HG03280 (cell line): ENCODE results near the gene PTPRJ.

Source experiments
- ATAC-seq: cut with Tn5 transposase; IDR thresholded peaks from one replicate; pipeline ENCODE4 v1.9.1; 2021; ENCODE audit warnings: mild to moderate bottlenecking, moderate library complexity; ENCODE audit not compliant: unreplicated experiment

Gene PTPRJ

GRCh38 chr11:47992959-47993820, 12.8 kb downstream of the PTPRJ start:
- ATAC-seq = no peak

- ATAC-seq = no peak
These were observed 14.1 kb downstream of the PTPRJ start for GRCh38 chr11:47994417-47994816.

GRCh38 chr11:47995360-47995769, 15.0 kb downstream of the PTPRJ start:
- no peak for ATAC-seq

DNA sequence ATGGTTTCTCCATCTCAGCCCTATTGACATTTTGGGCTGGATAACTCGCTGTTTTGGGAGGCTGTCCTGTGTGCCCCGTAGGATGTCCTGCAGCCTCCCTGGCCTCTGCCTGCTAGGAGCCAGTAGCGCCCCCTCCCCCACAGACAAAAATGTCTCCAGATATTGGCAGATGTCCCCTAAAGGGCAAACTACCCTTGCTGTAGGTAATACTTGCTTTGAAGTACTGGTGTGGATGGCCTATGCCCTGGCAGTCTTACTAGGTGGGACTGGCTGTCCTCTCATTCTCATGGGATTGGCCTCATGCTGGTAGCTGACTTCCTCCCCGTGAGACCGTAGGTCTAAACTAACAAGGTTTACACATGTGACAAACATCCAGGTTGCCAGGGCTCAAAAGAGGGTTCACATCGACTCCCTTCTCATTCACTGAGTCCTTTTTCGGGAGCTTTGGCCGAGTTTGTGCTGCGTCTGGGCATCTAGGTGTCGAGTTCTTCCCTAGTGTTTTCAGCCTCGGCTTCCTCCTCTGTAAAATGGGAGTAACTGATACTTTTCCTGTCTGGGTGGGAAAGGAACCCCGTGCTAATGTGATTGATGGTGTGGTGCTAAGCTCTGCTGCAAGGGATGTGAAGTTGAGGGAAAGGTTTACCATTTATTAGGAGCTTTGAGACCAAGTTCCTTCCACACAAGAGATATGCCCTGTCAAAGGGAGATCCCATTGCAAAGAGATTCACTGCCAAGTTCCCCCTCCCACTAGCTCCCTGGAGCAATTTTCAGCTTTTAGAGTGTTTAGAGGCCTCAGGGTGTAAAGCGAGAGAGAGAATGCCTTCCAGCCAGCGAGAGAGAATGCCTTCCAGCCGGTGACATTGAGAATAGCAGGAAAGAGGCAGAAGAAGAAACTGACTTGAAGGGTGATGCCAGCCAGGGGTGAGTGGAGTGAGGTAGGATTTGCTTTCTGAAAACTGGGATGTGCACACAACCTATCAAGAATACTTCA, 17.0 kb downstream of the PTPRJ start:
- ATAC-seq = no peak

- ATAC-seq = no peak
These were observed 18.0 kb downstream of the PTPRJ start for GRCh38 chr11:47998345-47998732.

- no peak for ATAC-seq
These were observed 18.5 kb downstream of the PTPRJ start for GRCh38 chr11:47998733-47999359.

DNA sequence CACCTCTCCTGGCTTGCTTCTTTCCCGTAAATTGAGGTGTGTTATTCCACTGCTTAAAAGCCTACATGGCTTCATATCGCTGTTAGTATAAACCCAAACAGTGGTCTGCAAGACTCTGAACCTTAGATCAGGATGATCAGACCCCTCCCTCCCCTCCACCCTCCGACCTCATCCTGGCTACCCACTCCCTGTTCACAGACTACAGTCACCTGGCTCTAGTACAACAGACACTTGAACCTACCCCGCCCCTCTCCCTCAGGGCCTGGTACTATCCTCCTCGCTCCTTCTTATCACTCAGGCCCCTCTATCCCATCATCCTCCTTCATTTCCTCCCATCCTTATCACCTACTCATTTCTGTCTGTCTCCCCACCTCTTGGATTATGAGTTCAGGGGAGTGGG, 20.1 kb downstream of the PTPRJ start:
- no peak for ATAC-seq

GRCh38 chr11:48001438-48002021, 21.2 kb downstream of the PTPRJ start:
- peak; percentile 65 for ATAC-seq

DNA sequence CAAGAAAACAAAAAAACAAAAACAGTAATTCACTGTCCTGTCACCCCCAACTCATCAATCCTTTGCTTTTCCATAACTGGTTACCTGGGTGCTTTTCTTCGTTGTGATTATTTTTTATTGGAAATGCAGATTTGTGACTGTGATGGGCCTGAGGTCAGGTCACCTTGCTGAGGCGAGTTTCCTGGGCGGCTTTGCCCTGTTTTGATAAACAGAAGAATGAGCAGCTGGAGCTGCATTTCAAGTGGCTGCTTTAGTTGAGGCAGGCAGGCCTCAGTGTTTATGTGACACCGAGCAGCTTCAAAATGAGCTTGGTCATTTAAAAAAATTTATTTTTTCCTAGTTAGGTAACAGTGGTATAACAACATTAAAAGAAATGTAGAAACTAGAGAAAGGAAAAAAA, 22.2 kb downstream of the PTPRJ start:
- ATAC-seq = no peak

DNA sequence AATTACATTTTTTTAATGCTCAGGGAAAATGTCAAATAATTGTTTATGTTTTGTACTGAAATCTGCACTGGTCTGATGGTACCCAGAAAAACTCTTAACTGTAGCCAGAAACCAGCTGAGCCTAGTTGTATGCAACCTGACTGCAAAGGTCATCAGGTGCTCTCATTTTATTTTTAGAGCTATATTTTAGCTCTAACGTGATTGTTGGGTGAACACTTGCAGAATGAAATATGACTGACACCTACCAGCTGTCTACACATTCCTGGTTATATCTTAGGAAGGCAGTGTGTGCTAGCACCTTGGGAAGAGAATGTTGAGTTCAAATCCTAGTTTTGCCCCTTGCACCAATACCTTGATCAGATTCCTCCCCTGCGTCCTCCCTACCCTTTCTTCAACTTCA, 23.6 kb downstream of the PTPRJ start:
- no peak for ATAC-seq

- no peak for ATAC-seq
These were observed 24.1 kb downstream of the PTPRJ start for GRCh38 chr11:48004456-48004855.

DNA sequence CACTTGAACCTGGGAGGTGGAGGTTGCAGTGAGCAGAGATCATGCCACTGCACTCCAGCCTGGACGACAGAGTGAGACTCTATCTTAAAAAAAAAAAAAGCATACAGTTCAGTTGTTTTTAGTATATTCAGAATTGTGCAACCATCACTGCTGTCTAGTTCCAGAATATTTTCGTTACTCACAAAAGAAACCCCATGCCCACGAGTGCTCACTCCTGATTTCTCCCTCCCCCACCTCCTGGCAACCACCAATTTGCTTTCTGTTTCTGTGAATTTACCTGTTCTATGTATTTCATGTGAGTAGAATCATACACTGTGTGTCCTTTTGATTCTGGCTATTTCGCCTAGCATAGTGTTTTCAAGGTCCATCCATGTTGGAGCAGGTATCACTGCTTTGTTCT, 24.8 kb downstream of the PTPRJ start:
- ATAC-seq = no peak

DNA sequence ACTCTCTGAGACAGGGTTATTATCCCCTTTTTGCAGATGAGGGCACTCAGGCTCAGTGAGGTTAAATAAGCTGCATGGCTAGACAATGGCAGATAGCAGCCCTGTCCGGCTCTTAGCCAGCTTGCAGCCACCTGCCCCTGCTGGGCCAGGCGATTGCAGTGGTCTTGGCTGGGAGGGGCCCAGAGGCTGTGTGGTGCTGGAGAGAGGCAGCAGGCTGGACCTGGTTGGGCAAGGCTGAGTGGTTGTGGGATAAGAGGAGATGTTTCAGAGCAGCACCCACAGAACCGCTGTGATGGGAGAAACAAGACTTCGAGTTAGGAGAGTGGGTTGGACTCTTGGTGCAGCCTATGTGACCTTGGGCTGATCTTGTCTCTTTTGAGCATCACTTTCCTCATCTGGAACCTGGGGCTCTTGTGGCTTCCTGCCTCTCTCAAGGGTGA, 25.5 kb downstream of the PTPRJ start:
- ATAC-seq = no peak

- peak; percentile 55 for ATAC-seq
These were observed 26.1 kb downstream of the PTPRJ start for GRCh38 chr11:48006301-48006992.

DNA sequence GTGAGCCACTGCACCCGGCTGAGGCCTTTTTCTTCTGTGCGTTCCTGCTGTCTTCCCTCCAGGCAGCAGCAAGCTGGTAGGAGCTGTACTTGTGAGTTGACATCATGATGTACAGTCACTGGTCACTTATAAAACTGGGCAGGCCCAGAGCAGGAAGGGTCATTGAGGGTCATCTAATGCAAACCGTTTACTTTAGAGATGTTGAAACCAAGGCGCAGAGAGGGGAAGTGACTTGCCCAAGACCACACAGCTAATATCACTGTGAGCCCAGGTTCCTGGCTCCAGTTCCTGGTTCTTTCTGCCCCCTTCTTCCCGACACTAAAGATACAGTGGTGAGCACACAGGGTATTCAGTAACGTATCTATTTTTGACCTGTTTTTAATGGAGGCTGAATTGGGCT, 27.3 kb downstream of the PTPRJ start:
- no peak for ATAC-seq

DNA sequence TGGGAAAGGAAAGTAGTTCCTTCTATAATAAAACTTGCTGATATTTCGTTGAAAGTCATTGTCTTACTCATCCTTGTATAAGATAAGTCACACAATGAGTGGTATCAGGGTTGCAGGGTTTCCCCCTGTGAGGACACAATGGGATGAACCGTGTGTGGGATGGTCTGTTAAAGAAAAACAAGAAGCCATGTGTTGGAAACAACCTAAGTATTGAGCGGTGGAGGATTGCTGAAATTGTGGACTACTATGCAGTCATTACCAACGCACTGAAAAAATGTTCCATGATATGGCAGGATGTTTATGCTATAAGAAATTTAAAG, 28.6 kb downstream of the PTPRJ start:
- no peak for ATAC-seq

GRCh38 chr11:48011102-48011797, 30.9 kb downstream of the PTPRJ start:
- ATAC-seq = no peak

- ATAC-seq = no peak
These were observed 31.5 kb downstream of the PTPRJ start for GRCh38 chr11:48011798-48012391.

DNA sequence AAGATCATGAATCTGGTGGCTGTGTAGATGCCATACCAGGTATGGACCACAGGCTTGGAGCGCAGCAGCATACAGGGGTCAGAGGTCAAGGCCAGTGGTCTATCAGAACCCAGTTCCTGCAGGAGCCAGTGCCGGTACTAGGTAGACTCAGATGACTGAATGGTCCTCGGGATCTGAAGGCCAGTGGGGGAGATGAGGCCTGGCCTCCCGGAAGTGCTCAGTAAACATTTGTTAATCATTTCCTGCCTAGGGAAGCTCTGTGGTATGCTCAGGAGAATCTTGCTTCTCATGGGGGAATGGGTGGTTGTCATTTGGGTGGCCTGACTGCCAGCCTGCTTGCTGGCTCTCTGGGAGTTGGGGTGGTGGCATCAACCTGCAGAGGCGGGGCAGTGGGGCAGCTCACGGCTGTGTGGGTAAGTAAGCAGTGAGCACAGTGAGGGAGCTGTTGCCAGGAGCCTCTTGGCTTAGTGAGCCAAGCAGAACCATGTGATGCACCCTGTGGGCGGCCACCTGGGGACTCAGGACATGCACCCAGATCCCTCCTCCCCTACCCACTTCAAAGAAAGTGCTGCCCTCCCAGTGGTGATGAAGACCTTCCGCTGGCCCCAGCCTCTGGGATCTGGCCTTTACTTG, 33.0 kb downstream of the PTPRJ start:
- no peak for ATAC-seq
